Loucy (cell line): ENCODE measurements around the gene PSMG3.

Source experiments
- H2AFZ ChIP-seq: fragments of 200-600 bp; sonication (generic); 2 replicates; pipeline ENCODE4 v1.6.0; 2016; ENCODE audit warnings: antibody characterized with exemption, mild to moderate bottlenecking, low read length, moderate library complexity
- H3F3A ChIP-seq: fragments of 200-600 bp; 2 replicates; pipeline ENCODE4 v1.6.0; 2016; ENCODE audit warnings: antibody characterized with exemption, low read depth, mild to moderate bottlenecking
- H3K27me3 ChIP-seq: fragments of 200-600 bp; sonication (generic); 2 replicates; pipeline ENCODE4 v1.6.1; 2014; ENCODE audit warnings: low read length, mild to moderate bottlenecking; ENCODE audit not compliant: insufficient read depth, poor library complexity, severe bottlenecking
- H3K36me3 ChIP-seq: fragments of 200-600 bp; sonication (generic); 2 replicates; pipeline ENCODE4 v1.6.1; 2016; ENCODE audit warnings: low read length; ENCODE audit not compliant: insufficient read depth
- H3K4me1 ChIP-seq: fragments of 200-600 bp; sonication (generic); 2 replicates; pipeline ENCODE4 v1.5.1; 2014; ENCODE audit warnings: low read length, mild to moderate bottlenecking; ENCODE audit not compliant: insufficient read depth, poor library complexity, severe bottlenecking
- H3K4me2 ChIP-seq: fragments of 200-600 bp; sonication (generic); 2 replicates; pipeline ENCODE4 v1.6.0; 2014; ENCODE audit warnings: antibody characterized with exemption, low read length, low read depth, mild to moderate bottlenecking; ENCODE audit not compliant: poor library complexity, severe bottlenecking
- H3K4me3 ChIP-seq: fragments of 200-600 bp; sonication (generic); 2 replicates; pipeline ENCODE4 v1.5.1; 2014; ENCODE audit warnings: low read length, mild to moderate bottlenecking, mixed read lengths; ENCODE audit not compliant: poor library complexity, severe bottlenecking
- H3K79me2 ChIP-seq: fragments of 200-600 bp; sonication (generic); 2 replicates; pipeline ENCODE4 v1.6.1; 2014; ENCODE audit warnings: low read length; ENCODE audit not compliant: insufficient read depth
- H3K9ac ChIP-seq: fragments of 200-600 bp; sonication (generic); 2 replicates; pipeline ENCODE4 v1.6.0; 2014; ENCODE audit warnings: mild to moderate bottlenecking, low read depth, low read length, moderate library complexity; ENCODE audit not compliant: poor library complexity, severe bottlenecking
- H3K9me2 ChIP-seq: fragments of 200-600 bp; sonication (generic); replicated peaks from 2 replicates; pipeline ENCODE4 v1.6.1; 2016; ENCODE audit warnings: low read depth, low read length, mixed read lengths
- H3K9me3 ChIP-seq: fragments of 200-600 bp; sonication (generic); 2 replicates; pipeline ENCODE4 v1.6.1; 2014; ENCODE audit warnings: mild to moderate bottlenecking, antibody characterized with exemption, low read length, low read depth; ENCODE audit not compliant: insufficient read depth
- H4K20me1 ChIP-seq: fragments of 200-600 bp; sonication (generic); 2 replicates; pipeline ENCODE4 v1.6.0; 2014; ENCODE audit warnings: antibody characterized with exemption, low read length, mild to moderate bottlenecking; ENCODE audit not compliant: insufficient read depth, poor library complexity, severe bottlenecking
- CTCF ChIP-seq: fragments of 200-600 bp; sonication (generic); conservative IDR thresholded peaks from 2 replicates; pipeline ENCODE4 v1.5.1; 2014; ENCODE audit warnings: mild to moderate bottlenecking, antibody characterized with exemption, low read length
- EZH2phosphoT487 ChIP-seq: fragments of 200-600 bp; IDR thresholded peaks from 2 replicates; pipeline ENCODE4 v1.6.1; 2018; ENCODE audit warnings: antibody characterized with exemption, mild to moderate bottlenecking, moderate library complexity, borderline replicate concordance

Gene PSMG3

GRCh38 chr7:1542841-1543747, 26.7 kb downstream of the PSMG3 start:
- Histone ChIP-seq H3K36me3 (peaks cover 55% of the 10 kb centered on the region; the same call in 1 of the 2 replicates), H4K20me1 (peaks cover 21% of the 10 kb centered on the region), H3K9ac (no peak overlapping the region), H3F3A (no peaks in the 10 kb centered on the region), H3K27me3 (no peaks in the 10 kb centered on the region), H3K9me3 (no peaks in the 10 kb centered on the region), H3K4me1 (no peaks in the 10 kb centered on the region), H3K9me2 (no peaks in the 10 kb centered on the region), H3K4me3 (no peak overlapping the region), H3K4me2 (no peak overlapping the region), H2AFZ (no peak overlapping the region), H3K79me2 (peaks cover 18% of the 10 kb centered on the region; the same call in 1 of the 2 replicates)
- TF ChIP-seq EZH2phosphoT487: no peak
- TF ChIP-seq CTCF: no peak

GRCh38 chr7:1542329-1542728, 27.5 kb downstream of the PSMG3 start:
- H3K4me2 ChIP-seq: no peak overlapping the region

GRCh38 chr7:1541431-1542162, 28.2 kb downstream of the PSMG3 start:
- Histone ChIP-seq H3K9me2 (no peaks in the 10 kb centered on the region), H3K4me2 (no peak overlapping the region), H3F3A (no peaks in the 10 kb centered on the region), H3K79me2 (peaks cover 33% of the 10 kb centered on the region), H2AFZ (no peak overlapping the region), H3K9me3 (no peaks in the 10 kb centered on the region), H3K4me1 (no peaks in the 10 kb centered on the region), H3K27me3 (no peaks in the 10 kb centered on the region), H3K4me3 (no peak overlapping the region), H3K9ac (no peak overlapping the region), H4K20me1 (peaks cover 36% of the 10 kb centered on the region), H3K36me3 (peaks cover 55% of the 10 kb centered on the region; the same call in 1 of the 2 replicates)
- TF ChIP-seq CTCF (no peak), EZH2phosphoT487 (no peak)

More at GRCh38 chr7:1542329-1542728, 27.5 kb downstream of the PSMG3 start:
- no peak overlapping the region for H3K9ac ChIP-seq
- no peak overlapping the region for H2AFZ ChIP-seq
- H3K9me2 ChIP-seq: no peaks in the 10 kb centered on the region
- H3K79me2 ChIP-seq: peaks cover 26% of the 10 kb centered on the region; the same call in 1 of the 2 replicates
- H4K20me1 ChIP-seq: peaks cover 29% of the 10 kb centered on the region
- no peaks in the 10 kb centered on the region for H3K4me1 ChIP-seq
- no peaks in the 10 kb centered on the region for H3K9me3 ChIP-seq
- H3K27me3 ChIP-seq: no peaks in the 10 kb centered on the region
- TF ChIP-seq CTCF (no peak), EZH2phosphoT487 (no peak)
- no peaks in the 10 kb centered on the region for H3F3A ChIP-seq
- no peak overlapping the region for H3K4me3 ChIP-seq
- peaks cover 55% of the 10 kb centered on the region; the same call in 1 of the 2 replicates for H3K36me3 ChIP-seq
